Measurements from ENCODE around the gene FKBP11. TPM values are rescaled to one million over a fixed set of nuclear protein-coding genes. Genes with fewer than 3 reads are reported as not detected.

Gene FKBP11
- total RNA-seq, 1 donor from 2014 or later = 5.5 TPM

DNA sequence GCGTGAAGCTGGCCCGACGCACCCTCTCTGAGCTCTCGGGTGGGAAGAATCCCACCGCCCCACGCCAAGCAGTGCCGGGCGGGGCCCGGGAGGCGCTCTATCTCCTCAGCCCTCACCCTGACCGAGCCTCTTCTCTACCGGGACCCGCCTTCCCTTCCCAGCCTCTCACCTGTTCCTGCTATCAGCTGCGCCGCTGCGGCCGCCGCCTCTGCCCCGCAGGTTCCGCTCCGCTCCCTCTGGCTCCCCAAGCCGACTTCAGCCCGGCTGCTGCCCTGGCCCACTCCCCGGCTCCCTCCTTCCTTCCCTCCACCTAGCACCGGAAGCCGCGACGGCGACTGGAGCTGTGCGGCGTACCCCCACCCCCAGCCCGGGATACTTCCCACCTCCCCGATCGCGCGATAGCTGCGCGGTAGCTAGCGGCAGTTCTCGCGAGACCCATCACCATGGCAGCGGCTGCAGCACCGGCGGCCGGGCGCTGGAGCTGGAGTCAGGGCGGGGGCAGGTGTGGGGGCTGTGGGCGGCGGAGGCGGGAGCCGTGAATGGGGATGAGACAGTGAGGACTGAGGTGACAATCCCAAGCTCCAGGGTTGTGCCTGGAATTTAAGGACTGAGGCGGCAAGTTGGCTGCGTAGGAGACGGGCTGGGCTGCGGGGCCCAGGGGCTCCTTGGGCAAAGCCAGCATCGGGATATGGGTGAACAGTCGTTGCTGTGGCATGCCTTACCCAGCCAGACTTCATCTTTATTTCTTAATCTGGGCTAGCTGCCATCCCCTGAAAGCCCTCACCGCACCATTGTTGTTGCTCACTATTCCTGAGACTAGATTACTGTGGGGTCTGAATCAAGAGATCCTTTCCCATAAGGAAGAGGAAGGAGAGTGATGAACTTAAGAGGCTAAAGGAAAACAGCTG lies 32.1 kb upstream of the FKBP11 start, which contains the start of gene ARF3:
Gene ARF3 (minus strand): TSS at position 347 of the 908 bp plus-strand sequence. CDS start 16,392 bp downstream, outside the sequence.
- peak; percentile 99 for DNase-seq (ENCODE audit: low spot score)
- intact Hi-C loops (cut with DNase I) = no loop called here

DNA sequence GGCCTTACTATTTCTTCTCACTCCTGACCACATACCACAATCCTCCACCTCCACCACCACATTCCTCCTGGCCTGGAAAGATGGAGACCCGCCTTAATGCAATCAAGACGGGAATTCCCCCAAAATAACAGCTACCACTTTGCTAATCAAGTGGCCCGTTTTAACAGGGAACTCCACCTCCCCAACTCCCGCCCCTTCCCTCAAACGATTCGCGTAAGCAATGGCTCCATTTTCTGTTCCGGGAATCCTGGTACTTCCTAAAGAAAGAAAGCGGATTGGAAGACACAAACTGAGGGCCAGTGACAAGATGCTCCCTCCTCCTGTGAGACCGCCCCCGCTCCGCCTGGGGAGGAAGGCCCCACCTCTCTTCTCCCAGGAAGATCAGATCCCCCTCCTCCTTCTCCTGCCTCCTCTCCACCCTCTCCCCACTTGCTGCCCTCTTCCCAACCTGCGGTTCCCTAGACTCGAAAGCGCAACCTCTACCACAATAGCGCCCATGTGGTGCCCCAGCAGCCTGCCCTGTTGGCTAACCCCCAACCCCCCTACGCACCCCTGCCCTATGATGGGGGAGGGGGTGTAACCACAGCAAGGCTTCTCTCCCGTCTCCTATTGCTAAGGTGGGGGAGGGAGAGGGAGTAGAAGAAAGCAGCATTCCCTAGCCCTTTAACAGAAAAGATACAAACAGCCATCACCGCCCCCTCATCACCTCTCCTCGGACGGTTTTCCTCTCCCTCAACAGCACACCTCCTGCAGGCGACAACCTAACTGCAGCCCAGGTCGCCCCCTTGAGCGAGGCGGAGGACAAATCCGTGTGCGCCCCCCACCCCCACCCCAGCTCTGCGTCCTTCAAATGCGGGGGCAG lies 31.2 kb upstream of the FKBP11 start:
- peak; percentile 86 for DNase-seq (ENCODE audit: low spot score)
- intact Hi-C loops (cut with DNase I) = no loop called here

- intact Hi-C loops (cut with DNase I) = no loop called here
- no peak for DNase-seq (ENCODE audit: low spot score)
Measured at GRCh38 chr12:48954841-48955501, 29.7 kb upstream of the FKBP11 start.

DNA sequence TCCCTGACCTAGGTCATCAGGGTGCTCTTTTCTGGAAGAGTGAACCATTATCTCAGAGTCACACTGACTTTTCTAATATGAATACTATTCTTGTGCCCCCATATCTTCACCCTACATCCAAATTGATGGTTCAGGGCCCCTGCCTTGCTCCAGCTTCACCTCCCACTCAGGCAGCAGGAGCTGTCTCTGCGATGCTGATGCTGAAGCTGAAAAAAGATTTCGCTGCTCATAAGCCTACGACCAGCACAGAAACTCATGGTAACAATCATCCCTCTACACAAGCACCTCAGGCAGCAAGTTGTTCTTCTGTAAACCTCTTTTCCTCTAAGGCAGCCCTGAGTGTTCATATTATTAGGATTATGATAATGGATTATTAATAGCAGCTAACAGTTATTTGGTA lies 28.8 kb upstream of the FKBP11 start:
- DNase-seq (ENCODE audit: low spot score) = no peak
- intact Hi-C loops (cut with DNase I) = no loop called here

DNA sequence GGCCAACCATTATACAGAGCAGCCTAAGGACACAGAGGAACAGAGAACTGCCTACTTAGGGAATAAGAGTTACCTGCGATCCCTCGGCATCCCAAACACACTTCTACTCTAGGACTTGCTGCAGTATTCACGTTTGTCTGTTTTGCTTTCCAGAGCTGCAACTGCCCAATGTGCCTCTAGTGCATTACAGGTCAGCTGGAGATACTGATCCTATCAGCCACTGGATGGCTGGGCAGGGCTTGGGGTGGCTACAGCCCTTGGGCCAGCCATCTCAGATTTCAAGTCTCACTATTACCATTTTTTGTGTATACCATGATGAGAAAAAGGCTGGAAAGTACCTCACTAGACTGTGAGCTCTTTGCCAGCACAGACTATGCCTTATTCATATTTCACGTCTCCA lies 27.4 kb upstream of the FKBP11 start:
- intact Hi-C loops (cut with DNase I) = no loop called here
- DNase-seq (ENCODE audit: low spot score) = no peak

DNA sequence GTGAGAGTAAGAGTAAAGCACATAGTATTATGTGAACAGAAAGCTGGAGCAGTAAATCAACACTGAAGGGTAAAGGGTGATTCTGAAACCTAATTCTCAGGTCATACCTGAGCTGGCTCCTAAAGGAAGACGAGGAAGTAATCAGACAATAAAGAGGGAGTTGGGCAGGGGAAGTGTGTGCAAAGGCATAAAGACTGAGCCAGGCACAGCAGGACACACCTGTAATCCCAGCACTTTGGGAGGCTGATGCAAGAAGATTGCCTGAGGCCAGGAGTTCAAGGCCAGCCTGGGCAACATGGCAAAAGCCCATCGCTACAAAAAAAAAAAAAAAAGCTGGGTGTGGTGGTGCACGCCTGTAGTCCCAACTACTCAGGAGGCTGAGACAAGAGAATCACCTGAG lies 22.4 kb upstream of the FKBP11 start:
- intact Hi-C loops (cut with DNase I) = no loop called here
- DNase-seq (ENCODE audit: low spot score) = no peak

GRCh38 chr12:48946943-48947342 lies 21.7 kb upstream of the FKBP11 start:
- intact Hi-C loops (cut with DNase I) = no loop called here
- no peak for DNase-seq (ENCODE audit: low spot score)

GRCh38 chr12:48946205-48946604 lies 20.9 kb upstream of the FKBP11 start:
- intact Hi-C loops (cut with DNase I) = no loop called here
- no peak for DNase-seq (ENCODE audit: low spot score)

GRCh38 chr12:48943221-48943620 lies 17.9 kb upstream of the FKBP11 start:
- DNase-seq (ENCODE audit: low spot score) = no peak
- intact Hi-C loops (cut with DNase I) = no loop called here

- no peak for DNase-seq (ENCODE audit: low spot score)
- intact Hi-C loops (cut with DNase I) = no loop called here
Measured at GRCh38 chr12:48940181-48940580, 14.9 kb upstream of the FKBP11 start.

DNA sequence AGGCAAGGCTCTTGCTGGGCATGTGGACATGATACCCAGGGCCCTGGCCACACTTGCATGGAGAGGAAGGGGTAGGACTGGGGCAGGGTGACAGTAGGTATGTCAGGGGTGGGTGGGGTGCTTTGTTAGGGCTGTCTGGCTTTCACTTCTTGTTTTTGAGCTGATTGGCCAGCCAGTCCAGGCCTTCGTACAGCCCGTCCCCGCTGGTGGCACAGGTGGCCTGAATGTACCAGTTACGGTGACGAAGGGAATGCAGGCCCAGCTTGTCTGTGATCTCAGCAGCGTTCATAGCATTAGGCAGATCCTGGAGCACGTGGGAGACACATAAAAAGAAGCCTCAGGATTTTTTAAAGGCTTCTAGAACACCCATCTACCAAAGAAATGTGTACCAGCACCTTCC lies 13.5 kb upstream of the FKBP11 start:
- DNase-seq (ENCODE audit: low spot score) = no peak
- intact Hi-C loops (cut with DNase I) = loop anchor here (5.0 kb wide), 1 partner anchor 87 kb away; the partner anchor contains the start of gene DDX23

DNA sequence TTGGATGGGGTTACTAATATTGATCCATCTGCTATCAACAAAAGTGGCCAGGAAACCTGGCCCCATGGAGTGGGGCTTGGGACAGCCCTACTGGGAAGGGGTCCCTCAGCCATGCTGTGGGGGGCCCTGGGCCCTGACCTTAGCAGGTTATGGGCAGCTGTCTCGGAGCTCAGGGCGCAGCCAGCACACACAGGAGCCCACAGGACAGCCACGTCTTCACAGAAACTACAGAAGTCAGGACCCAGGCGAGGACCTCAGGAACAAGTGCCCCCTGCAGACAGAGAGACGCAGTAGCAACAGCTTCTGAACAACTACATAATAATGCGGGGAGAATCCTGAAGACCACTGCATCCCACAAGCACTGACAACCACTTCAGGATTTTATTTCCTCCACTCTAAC lies 11.9 kb upstream of the FKBP11 start:
- DNase-seq (ENCODE audit: low spot score) = no peak
- intact Hi-C loops (cut with DNase I) = loop anchor here (5.0 kb wide), 1 partner anchor 85 kb away; the partner anchor contains the start of gene DDX23

DNA sequence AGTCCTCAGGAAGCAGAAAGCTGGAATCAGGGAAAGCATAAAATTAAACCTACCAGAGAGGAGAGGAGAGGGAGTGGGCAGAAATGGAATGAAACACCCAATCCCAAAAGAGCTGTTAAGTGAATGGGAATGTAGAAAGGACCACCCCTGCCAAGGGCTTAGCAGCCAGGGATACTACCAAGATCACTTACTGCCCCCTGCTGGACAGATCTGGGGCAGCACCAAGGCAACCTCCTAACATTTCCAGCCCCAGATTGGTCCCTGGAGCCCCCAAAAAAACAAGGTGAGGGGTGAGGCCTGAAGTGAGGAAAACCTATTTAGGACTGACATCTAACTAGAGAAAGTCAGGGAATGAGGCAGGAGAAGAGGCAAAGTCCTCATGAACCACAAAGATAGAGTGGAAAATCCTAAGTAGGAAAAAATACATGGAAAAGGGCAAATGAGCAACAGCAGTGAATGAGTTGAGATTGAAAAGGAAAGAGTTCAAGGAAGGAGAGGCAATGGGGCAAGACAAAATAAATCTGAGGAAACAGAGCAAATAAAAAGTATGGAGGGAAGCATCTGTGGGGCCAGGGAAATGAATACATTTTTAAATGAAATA lies 11.2 kb upstream of the FKBP11 start:
- DNase-seq (ENCODE audit: low spot score) = peak; percentile 79
- intact Hi-C loops (cut with DNase I) = loop anchor here (5.0 kb wide), 1 partner anchor 84 kb away; the partner anchor contains the start of gene DDX23

GRCh38 chr12:48934312-48934706 lies 9.0 kb upstream of the FKBP11 start:
- intact Hi-C loops (cut with DNase I) = no loop called here
- no peak for DNase-seq (ENCODE audit: low spot score)

GRCh38 chr12:48933664-48934311 lies 8.5 kb upstream of the FKBP11 start:
- DNase-seq (ENCODE audit: low spot score) = no peak
- intact Hi-C loops (cut with DNase I) = no loop called here

- intact Hi-C loops (cut with DNase I) = no loop called here
- no peak for DNase-seq (ENCODE audit: low spot score)
Measured at GRCh38 chr12:48932878-48933277, 7.6 kb upstream of the FKBP11 start.

DNA sequence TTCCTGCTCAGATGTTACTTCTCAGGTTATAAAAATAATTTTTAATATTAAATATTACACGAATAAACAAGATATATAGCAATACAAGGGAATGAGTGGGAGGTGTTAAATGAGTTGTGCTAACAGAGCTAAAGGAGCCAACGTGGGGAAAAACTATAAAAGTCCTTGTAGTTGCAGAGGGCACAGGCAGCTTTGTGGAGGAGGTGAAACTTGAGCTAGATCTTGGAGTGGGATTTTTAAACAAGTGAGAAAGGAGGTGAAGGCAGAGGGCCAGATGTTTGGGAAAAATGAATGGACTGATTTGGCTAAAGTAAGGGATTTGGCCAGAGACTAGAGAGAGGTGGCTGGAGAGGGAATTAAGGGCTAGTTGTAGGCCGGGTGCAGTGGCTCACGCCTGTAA lies 5.2 kb upstream of the FKBP11 start:
- DNase-seq (ENCODE audit: low spot score) = no peak
- intact Hi-C loops (cut with DNase I) = no loop called here

DNA sequence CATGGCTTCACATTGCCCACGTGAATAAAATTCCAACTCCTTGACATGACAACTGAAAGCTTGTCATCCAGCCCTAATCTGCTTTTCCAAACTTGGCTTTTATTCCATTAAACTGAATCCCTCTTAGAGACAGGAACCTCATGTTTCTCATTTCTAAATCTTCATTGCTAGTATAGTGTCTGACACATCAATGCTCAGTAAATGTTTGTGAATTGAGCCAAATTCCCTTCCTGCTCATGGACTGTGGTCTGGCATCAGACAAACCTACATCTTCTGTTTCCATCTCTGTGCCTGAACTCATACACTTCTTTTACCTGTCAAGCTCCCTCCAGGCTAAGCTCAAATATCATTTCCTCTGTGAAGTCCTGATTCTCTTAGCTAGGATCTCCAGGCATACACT lies 4.3 kb upstream of the FKBP11 start:
- no peak for DNase-seq (ENCODE audit: low spot score)
- intact Hi-C loops (cut with DNase I) = no loop called here

GRCh38 chr12:48927261-48927660 lies 2.0 kb upstream of the FKBP11 start:
- DNase-seq (ENCODE audit: low spot score) = no peak
- intact Hi-C loops (cut with DNase I) = no loop called here
